ENCODE measurements around the gene RAB38. TPM values are rescaled to one million over a fixed set of nuclear protein-coding genes. Genes with fewer than 3 reads are reported as not detected.

Gene RAB38
- total and polyA plus RNA-seq, 8 donors = 1.0 to 9.0 (median 2.9) TPM; not detected in 1

GRCh38 chr11:88171982-88172381, 3.3 kb downstream of the RAB38 start:
- no peak overlapping the region for H3K4me3 ChIP-seq
- 58 to 94% (median 72%) methylated on average over 2 of the region's 2 CpGs for WGBS, 5 donors
- peak in 1 of 2 donors; percentile 9 for DNase-seq
- no peaks in the 10 kb centered on the region for H3K9me3 ChIP-seq
- peaks cover 9 to 17% (median 13%) of the 10 kb centered on the region in 4 donors for H3K4me1 ChIP-seq
- no peaks in the 10 kb centered on the region for H3K36me3 ChIP-seq
- intact Hi-C loops (cut with DNase I; ENCODE audit: low total_unique reads) = no loop called here
- no peaks in the 10 kb centered on the region for H3K27me3 ChIP-seq
- H3K27ac ChIP-seq = no peak overlapping the region
- TF ChIP-seq POLR2AphosphoS5 (IDR thresholded peaks at IDR 0.05) = no peak
- no peak for TF ChIP-seq POLR2A (IDR thresholded peaks at IDR 0.05)
- no peak for TF ChIP-seq CTCF (IDR thresholded peaks at IDR 0.05)
- TF ChIP-seq EP300 (IDR thresholded peaks at IDR 0.05) = no peak

GRCh38 chr11:88170673-88171072, 4.6 kb downstream of the RAB38 start:
- peaks cover 9 to 15% (median 12%) of the 10 kb centered on the region in 4 donors for H3K4me1 ChIP-seq
- H3K9me3 ChIP-seq = no peaks in the 10 kb centered on the region
- 91 to 94% (median 92%) methylated on average over 2 of the region's 2 CpGs for WGBS, 5 donors
- TF ChIP-seq CTCF (IDR thresholded peaks at IDR 0.05) = no peak
- TF ChIP-seq POLR2AphosphoS5 (IDR thresholded peaks at IDR 0.05) = no peak
- TF ChIP-seq POLR2A (IDR thresholded peaks at IDR 0.05) = no peak
- TF ChIP-seq EP300 (IDR thresholded peaks at IDR 0.05) = no peak
- no peak overlapping the region for H3K27ac ChIP-seq
- no peak overlapping the region for H3K4me3 ChIP-seq
- DNase-seq = no peak
- H3K36me3 ChIP-seq = no peaks in the 10 kb centered on the region
- H3K27me3 ChIP-seq = no peaks in the 10 kb centered on the region
- intact Hi-C loops (cut with DNase I; ENCODE audit: low total_unique reads) = no loop called here

GRCh38 chr11:88169881-88170280, 5.4 kb downstream of the RAB38 start:
- H3K4me3 ChIP-seq = no peak overlapping the region
- H3K36me3 ChIP-seq = no peaks in the 10 kb centered on the region
- no peaks in the 10 kb centered on the region for H3K27me3 ChIP-seq
- DNase-seq = no peak
- TF ChIP-seq EP300 (IDR thresholded peaks at IDR 0.05) (no peak), POLR2A (IDR thresholded peaks at IDR 0.05) (no peak), CTCF (IDR thresholded peaks at IDR 0.05) (no peak), POLR2AphosphoS5 (IDR thresholded peaks at IDR 0.05) (no peak)
- H3K9me3 ChIP-seq = no peaks in the 10 kb centered on the region
- no peak overlapping the region for H3K27ac ChIP-seq
- WGBS, 5 donors = 90 to 96% (median 95%) methylated on average over 4 of the region's 4 CpGs
- peaks cover 4 to 7% (median 4%) of the 10 kb centered on the region in 4 donors for H3K4me1 ChIP-seq
- intact Hi-C loops (cut with DNase I; ENCODE audit: low total_unique reads) = no loop called here

GRCh38 chr11:88169471-88169870, 5.8 kb downstream of the RAB38 start:
- WGBS, 5 donors = 75 to 94% (median 88%) methylated on average over 2 of the region's 2 CpGs
- no peak for DNase-seq
- peaks cover 0 to 3% (median under 1%) of the 10 kb centered on the region in 4 donors for H3K4me1 ChIP-seq
- H3K4me3 ChIP-seq = no peak overlapping the region
- H3K27me3 ChIP-seq = no peaks in the 10 kb centered on the region
- intact Hi-C loops (cut with DNase I; ENCODE audit: low total_unique reads) = no loop called here
- TF ChIP-seq POLR2AphosphoS5 (IDR thresholded peaks at IDR 0.05) (no peak), EP300 (IDR thresholded peaks at IDR 0.05) (no peak), POLR2A (IDR thresholded peaks at IDR 0.05) (no peak), CTCF (IDR thresholded peaks at IDR 0.05) (no peak)
- no peaks in the 10 kb centered on the region for H3K9me3 ChIP-seq
- H3K27ac ChIP-seq = no peak overlapping the region
- no peaks in the 10 kb centered on the region for H3K36me3 ChIP-seq
